Measurements from ENCODE around the gene TNRC6C.
"Not testable (repeated sequence)": the region's sequence is repeated elsewhere in the genome, so short reads cannot be mapped to it uniquely, and the experiment has no call there.

TNRC6C gene

GRCh38 chr17:78112518-78113471 lies 154.3 kb downstream of the TNRC6C start:
- DNase-seq (ENCODE audit: low spot score) = peak; percentile 78

- DNase-seq (ENCODE audit: low spot score) = peak; percentile 43
These were observed 155.6 kb downstream of the TNRC6C start for GRCh38 chr17:78113804-78114785.

DNA sequence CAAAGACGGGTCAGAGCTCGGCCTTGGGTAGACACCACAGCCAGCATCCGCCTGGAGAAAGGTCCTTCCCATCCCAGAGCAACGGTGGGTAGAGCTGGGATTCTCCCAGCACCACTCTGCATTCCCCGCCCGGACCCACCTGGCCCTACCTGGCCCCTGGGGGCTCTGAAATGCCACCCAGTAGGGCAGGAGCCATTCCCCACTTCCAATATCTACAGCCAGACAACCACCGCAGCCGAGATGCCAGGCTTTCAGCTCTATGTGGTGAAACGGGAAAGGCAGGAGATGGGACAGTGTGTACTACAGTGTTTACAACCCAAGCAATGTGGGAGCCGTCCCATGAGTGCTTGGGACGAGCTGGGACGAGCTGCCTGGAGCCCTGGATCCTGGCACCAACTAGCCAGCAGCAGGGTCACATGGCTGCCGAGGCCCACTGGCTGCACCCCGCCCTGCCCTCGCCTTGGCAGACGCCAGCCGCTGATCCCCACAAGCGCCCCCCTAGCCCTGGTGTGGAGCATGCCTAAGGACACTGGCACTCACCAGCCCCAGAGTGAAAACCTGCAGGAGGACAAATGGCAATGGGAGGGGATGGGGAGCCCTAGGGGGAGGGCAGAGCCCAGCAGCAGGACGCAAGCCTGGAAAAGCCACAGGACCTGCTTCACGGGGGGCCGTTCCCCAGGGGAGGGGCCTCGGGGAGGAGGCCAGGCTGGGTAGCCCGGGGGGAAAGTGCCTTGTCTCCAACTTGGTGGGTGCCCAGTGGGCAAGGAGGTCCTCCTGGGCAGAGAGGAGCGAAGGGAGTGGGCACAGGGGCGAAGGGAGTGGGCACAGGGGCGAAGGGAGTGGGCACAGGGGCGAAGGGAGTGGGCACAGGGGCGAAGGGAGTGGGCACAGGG lies 156.6 kb downstream of the TNRC6C start:
- no peak for DNase-seq (ENCODE audit: low spot score)

GRCh38 chr17:78115803-78116202 lies 157.3 kb downstream of the TNRC6C start:
- not testable (repeated sequence) for DNase-seq (ENCODE audit: low spot score)

DNA sequence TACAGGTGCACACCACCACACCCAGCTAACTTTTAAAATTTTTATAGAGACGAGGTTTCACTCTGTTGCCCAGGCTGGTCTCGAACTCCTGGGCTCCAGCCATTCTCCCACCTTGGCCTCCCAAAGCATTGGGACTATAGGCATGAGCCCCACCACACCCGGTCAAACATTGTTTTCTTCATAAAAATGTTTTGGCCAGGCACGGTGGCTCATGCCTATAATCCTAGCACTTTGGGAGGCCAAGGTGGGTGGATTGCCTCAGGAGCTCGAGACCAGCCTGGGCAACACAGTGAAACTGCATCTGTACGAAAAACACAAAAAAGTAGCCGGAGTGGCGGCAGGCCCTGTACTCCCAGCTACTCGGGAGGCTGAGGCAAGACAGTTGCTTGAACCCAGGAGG lies 157.9 kb downstream of the TNRC6C start:
- DNase-seq (ENCODE audit: low spot score) = no peak

DNA sequence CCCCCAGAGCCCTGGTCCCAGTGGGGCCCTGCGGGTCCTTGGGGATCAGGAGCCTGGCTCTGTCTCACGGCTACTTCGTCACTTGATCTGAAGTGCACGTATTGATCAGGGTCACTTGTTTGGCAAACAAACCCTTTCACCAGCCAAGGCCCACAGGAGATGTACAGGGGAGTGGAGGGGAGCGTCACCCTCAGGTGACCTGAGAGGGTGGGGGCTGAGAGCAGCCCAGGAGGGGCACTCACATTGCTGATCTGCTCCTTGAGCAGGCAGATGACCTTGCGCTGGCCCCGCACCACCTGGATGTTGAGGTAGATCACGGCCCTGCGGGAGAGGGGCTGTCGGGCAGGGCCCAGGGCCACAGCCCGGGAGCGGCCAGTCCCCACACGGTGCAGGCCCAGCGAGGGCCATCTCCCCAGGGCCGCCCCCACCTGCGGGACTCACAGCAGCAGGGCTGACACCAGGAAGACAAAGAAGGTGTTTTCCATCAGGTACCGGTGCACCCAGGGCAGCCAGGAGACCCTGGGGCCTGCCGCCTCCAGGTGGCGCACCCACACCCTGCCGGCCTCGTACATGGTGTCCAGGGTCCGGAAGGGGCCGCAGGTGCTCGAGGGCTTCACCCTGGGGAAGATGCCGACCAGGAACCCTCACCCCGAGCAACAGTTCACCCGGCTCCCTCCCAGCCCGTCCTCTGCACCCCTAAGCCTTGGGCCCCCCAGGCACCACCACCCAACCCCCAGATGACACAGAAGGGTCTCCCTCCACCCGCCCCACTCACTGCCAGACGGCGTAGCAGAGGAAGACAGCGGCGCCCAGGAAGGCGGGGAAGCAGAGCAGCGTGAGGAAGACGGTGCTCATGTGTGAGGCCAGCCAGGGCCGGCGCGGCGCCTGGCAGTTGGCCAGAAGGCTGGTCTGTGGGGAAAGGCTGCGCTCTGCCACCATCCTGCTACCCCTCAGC lies 158.8 kb downstream of the TNRC6C start:
- no peak for DNase-seq (ENCODE audit: low spot score)

- no peak for DNase-seq (ENCODE audit: low spot score)
These were observed 160.3 kb downstream of the TNRC6C start for GRCh38 chr17:78118801-78119241.

DNA sequence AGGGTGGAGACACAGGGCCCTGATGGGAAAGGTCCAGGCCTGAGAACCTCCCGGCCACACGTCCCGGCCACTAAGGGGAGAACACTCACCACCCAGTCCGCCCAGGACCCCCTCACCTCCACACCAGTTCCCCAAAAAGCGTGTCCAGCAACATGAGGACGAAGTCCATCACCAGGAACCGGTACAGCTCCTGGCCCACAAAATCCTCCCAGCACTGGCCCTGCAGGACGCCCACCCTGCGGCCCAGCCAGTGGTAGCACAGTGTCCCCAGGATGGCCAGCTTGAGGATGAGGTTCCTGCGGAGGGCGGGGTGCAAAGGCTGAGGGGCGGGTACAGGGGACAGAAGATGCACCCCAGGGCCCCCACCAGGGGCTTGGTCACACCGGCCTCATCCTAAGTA lies 162.0 kb downstream of the TNRC6C start:
- no peak for DNase-seq (ENCODE audit: low spot score)

GRCh38 chr17:78120971-78121800 lies 162.7 kb downstream of the TNRC6C start:
- peak; percentile 67 for DNase-seq (ENCODE audit: low spot score)

DNA sequence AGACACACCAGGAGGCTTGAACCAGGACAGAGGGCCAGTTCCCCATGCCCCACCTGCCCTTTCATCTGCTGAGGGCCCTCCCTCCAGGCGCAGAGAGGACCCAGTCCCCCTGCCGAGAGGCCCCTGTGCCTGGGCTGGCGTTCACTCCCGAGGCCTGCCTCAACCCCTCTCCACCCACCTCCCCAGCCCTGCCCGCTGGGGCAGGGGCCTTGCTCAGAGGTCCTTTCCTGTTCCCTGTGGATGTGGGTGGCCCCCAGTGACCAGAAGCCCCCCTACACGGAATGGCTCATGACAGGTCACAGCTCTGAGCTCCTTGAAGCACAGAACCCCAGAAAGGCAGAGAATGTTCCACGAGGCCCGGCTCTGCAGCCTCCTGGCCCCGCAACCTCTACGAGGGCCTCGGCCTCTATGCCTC lies 163.3 kb downstream of the TNRC6C start:
- no peak for DNase-seq (ENCODE audit: low spot score)

DNA sequence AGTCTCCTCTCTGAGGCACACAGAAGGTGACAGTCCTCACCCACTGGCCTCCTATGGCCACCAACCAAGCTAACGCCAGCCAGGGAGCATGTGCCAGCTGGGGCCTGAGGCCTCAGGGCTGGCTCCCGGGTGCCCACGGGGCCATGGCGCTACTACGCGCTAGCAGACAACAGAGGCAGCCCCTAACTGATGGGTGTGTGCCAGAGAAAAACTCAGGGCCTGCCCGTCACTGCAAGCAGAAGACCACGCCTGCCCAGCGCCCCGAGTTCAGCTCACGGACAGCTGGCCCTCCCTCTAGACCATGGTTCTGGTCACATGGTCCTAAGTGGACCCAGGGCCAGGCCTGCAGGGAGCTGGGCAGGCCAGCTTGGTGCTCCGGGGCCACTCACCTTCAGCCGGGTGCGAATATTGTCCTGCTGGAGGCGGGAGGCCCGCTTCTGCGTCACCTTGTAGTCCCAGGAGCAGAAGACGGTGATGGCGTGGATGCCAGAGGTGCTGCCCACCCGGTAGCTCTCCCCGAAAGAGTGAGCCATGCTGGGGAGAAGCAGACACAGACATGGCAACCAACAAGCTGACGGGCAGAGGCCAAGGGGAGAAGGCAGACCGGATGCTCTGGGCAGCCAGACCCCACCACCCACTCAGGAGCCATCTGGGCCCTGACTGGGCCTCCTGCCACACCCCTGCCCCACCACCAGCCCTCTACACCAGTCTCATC lies 163.9 kb downstream of the TNRC6C start:
- DNase-seq (ENCODE audit: low spot score) = no peak

GRCh38 chr17:78122931-78123249 lies 164.4 kb downstream of the TNRC6C start:
- DNase-seq (ENCODE audit: low spot score) = no peak

DNA sequence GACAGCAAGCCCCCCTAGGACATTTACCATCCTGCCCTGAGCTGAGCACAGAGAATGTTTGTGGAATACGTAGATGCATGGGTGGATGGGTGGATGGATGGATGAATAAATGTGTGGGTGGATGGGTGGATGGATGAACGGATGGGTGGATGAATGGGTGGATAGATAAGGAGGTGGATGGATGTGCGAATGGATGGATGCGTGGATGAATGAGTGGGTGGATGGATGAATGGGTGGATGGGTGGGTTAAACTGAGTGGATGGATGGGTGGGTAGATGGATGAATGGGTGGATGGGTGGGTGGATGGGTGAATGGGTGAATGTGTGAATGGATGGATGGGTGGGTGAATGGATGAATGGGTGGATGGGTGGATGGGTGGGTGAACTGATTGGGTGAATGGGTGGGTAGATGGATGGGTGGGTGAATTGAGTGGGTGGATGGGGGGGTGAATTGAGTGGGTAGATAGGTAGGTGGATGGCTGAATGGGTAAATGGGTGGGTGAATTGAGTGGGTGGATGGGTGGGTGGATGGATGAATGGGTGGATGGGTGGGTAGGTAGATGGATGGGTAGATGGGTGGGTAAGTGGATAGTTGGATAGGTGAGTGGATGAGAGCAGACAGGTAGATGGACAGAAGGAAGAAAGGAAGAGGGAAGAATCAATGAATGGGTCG lies 164.9 kb downstream of the TNRC6C start:
- no peak for DNase-seq (ENCODE audit: low spot score)

DNA sequence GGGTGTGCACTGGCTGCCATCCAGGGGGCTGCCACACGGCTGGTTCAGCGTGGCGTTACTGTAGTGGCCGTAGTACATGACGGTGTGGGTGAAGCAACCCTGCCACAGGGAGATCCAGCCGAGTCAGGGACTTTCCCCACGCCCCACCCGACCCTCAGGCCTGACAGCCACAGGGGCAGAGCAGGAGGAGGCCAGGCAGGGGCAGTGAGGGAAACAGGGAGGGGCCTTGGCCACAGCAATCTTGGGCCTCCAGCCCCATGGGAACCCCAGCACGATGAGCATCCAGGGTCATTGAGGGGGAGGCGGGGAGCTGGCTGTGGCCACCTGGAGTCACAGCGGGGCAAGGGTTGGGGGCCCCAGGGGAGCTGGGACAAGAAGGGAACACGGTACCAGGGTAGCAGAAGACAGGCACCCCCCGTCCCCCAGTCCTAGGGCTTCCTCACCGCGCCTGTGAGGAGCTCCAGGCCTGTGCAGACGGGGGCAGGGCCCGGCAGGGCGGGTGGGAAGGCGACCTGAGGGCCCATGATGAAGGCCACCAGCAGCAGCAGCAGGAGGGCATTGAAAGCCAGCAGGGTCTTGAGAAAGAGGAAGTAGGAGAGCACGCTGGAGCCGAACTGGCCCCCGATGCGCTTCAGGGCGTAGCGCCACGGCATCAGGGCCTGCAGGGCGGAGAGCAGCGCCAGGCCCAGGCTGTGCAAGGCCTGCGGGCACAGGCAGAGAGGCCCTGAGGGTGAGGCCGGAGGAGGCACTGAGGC lies 165.8 kb downstream of the TNRC6C start:
- no peak for DNase-seq (ENCODE audit: low spot score)

GRCh38 chr17:78124836-78125137 lies 166.3 kb downstream of the TNRC6C start:
- no peak for DNase-seq (ENCODE audit: low spot score)

DNA sequence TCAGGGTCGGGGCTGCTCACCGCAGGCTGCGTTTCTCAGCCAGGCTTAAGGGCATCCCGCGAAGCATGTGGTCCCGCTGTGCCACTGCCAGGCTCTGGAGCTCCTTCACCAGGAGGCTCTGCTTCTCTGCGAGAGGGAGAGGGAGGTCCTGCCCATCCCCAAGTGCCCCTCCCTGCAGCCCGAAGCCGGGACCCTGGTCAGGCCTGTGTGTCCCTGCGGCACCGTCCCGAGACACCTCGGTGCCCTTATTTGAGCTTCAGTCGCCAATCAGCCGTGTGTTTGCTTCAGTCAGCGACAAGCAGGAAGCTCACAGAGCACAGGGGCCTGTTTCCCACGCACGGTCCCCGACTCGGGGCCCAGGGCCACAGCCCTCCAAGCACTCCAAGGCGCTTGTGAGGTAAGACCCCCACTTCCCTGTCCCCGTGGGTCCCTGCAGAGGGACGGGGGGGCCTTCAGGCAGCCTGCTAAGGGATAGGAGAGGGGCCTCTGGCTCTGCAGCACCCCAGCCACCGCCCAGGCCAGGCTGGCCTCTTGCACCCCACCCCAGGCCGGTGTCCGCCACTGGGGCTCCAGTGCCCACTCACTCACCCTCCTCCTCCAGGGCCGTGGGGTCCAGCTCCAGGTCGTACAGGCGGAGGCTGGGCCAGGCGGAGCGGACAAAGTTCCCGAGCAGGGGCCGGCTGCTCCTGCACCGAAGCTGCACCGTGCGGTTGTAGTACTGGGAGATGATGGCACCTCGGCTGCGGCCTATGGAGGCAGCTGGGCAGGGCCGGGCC lies 166.8 kb downstream of the TNRC6C start:
- no peak for DNase-seq (ENCODE audit: low spot score)
